GM19328 (cell line): Measurements from ENCODE around the gene IRX5.

Source experiments
- ATAC-seq: cut with Tn5 transposase; IDR thresholded peaks from one replicate; pipeline ENCODE4 v1.9.1; 2021; ENCODE audit warnings: mild to moderate bottlenecking, moderate library complexity; ENCODE audit not compliant: unreplicated experiment

IRX5 gene

DNA sequence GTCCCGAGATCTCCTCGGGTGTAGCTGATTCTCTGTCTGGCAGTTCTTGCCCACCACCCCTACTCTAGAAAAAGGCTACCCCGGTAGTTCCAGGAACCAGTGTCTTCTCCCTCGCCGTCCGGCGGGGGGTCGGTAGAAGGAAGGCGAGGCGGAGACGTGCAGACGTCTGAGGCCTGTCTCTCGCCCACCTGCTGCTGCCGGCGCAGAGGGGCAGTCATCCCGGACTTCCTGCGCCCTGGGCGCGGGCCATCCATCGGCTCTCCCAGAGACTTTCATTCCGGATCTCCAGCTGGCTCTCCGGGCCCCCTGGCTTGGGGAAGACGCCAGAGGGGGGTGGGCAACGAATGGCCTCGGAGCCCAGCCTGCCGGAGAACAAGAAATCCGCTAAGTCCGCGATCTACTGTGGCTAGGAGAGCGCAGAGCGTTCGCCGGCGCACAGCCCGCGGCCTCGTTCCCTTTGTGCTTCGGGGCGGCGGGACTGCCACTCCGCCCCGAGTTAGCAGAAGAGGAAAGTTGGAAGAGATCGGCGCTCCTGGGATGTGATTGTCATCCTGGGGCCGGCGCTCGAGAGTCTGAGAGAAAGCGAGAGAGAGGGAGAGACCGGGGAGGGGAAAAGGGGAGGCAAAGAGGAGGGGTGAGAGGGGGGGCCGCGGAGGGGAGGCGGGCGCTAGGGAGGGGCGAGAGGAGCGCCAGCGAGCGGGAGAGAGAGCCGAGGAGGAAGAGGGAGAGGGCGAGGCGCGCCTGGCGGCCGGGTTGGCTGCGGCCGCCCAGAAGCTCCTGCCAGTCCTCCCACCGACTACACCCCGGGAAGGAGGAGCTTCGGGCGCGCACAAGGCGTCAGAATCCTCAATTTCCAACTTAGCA is at the start of gene IRX5:
Gene IRX5 (plus strand): TSS at position 861 of the 864 bp plus-strand sequence. CDS start 334 bp downstream, outside the sequence.
- ATAC-seq = no peak

GRCh38 chr16:54882556-54882955 is 48.1 kb upstream of the IRX5 start:
- ATAC-seq = no peak

- no peak for ATAC-seq
Observed at GRCh38 chr16:54883358-54883757, 47.3 kb upstream of the IRX5 start.

DNA sequence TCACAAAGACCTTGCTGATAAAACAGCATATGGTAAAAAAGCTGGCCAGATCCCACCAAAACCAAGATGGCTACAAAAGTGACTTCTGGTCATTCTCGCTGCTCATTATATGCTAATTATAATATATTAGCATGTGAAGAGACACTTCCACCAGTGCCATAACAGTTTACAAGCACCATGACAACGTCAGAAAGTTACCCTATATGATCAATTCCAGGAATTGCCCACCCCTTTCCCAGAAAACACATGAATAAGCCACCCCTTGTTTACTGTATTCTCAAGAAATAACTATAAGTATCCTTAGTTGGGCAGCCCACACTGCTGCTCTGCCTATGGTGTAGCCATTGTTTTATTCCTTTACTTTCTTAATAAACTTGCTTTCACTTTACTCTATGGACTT is 44.6 kb upstream of the IRX5 start:
- ATAC-seq = no peak

DNA sequence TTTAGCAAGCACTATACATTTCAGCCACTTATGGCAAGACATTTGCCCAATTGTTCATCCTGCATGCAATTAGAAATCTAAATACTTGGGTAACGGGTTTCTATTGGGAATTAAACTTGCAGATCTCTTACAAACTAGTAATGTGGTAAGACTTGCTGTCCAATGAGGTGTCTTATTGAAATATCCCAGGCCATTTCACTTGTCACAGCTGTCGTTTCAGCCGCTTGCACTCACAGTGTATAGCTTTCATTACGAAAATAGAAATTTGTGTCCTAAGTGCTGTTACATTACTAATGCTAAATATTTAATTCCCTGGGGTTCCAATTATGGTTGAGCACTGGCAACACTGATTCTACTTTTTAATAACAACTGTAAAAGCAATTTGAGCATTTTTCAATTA is 40.3 kb upstream of the IRX5 start:
- no peak for ATAC-seq

DNA sequence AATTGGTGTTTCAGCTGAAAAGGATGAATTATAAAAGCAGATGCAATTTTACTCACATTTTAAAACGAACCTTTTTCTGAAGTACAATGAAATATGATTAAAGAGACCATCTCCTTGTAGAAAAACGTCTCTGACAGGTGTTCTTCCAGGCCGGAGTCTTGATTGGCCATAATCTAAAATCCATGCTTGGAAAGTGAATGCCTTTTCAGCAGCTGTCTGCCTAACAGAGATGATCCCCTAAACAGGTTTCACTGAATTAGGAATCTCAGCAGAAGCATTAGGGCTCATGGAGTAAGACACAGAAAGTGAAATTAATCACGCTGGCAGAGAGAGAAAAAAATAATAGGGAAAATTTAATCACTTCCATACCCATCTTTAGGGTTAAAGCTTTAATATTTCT is 39.3 kb upstream of the IRX5 start:
- no peak for ATAC-seq

DNA sequence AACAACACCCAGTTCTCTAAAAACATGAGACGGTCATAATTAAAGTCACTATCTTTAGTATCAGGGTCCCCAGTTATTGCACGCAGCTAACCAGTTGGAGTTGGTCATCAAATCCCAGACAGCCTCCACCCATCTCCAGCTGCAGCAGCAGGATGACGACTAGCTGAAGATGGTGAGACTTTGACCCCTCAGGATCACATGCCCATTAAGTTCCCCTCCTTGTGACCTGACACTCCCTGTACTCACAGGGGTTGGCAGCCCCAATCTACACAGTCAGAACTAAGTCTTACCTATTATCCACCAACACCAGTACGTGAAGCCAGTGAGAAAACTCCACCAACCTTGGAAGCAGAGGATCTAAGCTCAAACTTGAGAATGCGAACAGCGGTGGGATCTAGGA is 37.7 kb upstream of the IRX5 start:
- ATAC-seq = no peak

DNA sequence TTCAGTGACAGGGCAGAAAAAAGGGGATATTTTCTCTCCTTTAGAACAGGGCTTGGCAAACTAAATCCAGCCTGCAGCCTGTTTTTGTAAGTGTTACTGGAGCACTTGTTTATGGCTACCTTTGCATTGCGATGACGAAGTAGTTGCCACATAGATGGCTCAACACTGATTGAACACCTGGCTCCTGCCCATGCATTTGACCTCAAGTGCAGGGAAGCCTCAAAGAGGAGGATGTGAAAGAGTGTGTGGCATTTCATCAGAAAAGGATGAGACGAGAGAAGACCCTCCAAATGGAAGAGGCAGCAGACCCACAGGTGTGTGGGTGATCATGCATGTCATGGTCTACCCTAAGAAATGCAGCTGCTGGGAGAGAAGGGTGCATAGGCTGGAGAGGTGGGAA is 32.7 kb upstream of the IRX5 start:
- no peak for ATAC-seq

- no peak for ATAC-seq
Observed at GRCh38 chr16:54901606-54902005, 29.1 kb upstream of the IRX5 start.

DNA sequence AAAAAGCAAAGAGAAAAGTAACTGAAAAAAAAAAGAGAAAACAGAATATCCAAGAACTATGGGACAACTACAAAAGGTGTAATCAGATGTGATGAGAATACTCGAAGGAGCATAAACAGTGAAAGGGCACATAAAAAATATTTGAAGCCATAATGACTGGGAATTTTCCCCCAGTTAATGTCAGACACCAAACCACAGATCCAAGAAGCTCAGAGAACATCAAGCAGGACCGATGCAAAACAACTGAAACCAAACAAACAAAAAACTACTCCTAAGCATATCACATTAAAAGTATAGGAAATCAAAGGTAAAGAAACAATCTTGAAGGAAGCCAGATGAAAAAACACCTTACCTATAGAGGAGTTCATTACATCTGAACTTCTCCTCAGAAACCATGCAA is 27.6 kb upstream of the IRX5 start:
- ATAC-seq = no peak

DNA sequence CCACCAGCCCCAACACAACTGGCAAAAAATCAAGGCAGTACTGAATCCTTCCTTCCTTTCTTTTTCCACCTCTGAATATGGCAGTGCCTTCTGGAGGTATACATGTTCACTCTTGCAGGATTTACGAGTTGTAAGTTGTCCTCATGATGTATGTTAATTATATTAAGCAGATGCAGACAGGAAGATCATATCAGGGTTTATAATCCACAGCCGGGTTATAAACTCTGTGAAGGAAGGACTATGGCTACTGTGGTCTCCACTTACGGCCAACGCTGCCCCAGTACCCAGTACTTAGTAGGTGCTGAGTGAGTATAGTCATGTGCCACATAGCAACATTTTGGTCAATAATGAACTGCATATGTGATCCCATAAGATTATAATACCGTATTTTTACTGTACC is 19.6 kb upstream of the IRX5 start:
- ATAC-seq = no peak

DNA sequence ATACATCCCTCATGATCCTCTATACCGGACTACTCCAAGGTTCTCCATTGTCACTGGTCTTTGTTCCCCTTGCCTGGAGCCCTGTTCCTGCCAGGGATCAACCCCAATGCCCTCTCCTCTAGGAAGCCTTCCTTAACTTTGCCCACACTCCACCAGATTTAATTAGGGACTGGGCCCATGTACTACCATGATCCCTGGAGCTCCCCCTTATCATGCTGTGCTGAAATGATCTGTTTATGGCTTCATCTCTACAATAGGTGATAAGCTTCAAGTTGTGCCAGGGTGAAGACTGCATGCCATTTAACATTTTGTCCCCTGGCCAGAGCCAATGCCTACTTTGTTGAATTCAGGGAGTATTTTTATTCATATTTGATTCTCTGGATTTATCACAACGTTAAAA is 17.9 kb upstream of the IRX5 start:
- ATAC-seq = no peak

GRCh38 chr16:54921206-54921824 is 9.3 kb upstream of the IRX5 start:
- ATAC-seq = no peak

DNA sequence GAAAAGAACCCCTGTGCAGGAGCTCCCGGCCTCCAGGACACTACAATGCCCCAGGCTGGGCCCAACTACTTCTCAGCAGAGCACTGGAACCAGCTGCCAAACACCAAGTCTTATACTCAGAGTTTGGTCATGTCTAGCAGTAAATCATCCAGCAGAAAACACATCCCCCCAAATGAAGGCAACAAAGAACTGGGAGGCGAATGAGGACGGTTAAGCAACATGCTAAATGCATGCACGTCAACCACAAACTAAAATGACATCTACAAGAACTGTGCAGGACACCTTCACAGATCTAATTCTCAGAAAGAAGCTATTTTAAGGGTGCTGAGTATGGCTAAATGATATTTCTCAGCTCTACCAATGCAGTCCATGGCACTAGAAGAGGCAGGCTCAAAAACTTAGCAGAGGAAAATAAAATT is 7.6 kb upstream of the IRX5 start:
- ATAC-seq = no peak

DNA sequence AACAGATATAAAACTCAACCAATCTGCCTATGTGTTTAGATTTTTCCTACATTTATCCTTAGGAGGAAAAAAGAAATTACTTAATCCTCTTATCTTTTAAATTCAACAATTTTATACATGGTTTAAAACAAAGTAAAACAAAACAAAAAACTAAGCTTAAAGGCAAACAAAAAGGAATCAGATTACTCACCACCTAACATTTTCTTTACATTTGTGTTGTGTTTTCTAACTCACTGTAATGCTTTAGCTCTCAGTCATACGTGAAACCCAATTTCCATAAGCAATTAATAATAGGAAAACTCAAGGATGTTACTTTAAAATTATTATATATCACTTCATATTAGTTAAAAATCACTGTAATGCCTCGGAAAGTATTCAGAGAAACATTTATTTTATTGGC is 6.7 kb upstream of the IRX5 start:
- no peak for ATAC-seq

- no peak for ATAC-seq
Observed at GRCh38 chr16:54926166-54926838, 4.4 kb upstream of the IRX5 start.

- ATAC-seq = no peak
Observed at GRCh38 chr16:54927125-54928015, 3.3 kb upstream of the IRX5 start.

DNA sequence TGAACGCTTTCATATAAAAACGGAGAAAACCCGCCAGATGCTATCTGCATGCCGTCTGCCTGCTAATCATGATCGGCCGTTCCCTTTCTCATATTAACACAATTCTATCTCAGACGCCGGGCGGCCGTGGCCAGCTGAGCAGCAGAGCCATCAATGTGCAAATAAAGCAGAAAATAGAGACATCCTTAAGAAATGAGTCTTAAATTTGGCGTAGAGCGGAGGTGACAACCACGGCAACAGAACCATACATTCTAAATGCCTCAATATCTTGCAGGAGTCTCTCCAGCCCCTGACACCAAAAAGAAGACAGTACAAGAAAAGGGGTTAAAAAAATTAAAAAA is 2.7 kb upstream of the IRX5 start:
- no peak for ATAC-seq

DNA sequence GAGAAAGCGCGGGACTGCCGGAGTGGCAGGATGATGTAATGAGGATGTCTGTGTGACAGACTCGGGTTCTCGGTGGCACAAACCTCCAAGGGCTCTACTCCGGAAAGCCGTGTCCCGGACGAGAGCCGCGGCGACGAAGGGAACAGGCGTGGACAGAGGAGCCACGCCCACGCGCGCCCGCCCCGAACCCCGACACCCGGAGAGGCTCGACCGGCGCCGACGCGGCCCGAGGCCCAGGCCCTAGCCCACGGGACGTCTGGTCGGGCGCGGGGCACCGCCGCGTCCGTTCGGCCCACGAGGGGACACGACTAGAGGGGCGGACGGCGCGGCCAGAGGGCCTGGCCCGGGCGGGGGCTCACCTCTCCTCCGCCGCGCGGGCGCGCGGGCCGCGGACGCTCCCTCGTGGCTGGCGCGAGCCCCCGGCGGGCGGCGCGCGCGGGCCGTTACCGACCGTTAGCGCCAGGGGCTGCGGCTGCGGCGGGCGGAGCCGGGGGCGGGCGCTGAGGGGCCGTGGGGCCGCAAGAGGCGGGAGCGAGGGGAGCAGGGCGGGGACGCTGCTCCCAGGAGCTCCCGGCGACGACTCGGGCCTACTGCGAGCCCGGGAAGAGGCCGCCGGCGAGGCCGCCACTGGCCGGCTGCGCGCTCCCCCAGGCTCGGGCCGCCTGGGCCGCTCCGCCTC is 2.1 kb upstream of the IRX5 start:
- peak; percentile 49 for ATAC-seq
